ENCODE measurements around the gene UCHL5.

UCHL5 gene

GRCh38 chr1:192974701-192975100, 84.5 kb downstream of the UCHL5 start:
- H3K27ac ChIP-seq (ENCODE audit: low read length) = no peak overlapping the region
- H4K20me1 ChIP-seq (ENCODE audit: insufficient read depth, low read length) = no peaks in the 10 kb centered on the region
- H3K9me3 ChIP-seq (ENCODE audit: insufficient read depth, low read length) = no peaks in the 10 kb centered on the region
- no peak for TF ChIP-seq CTCF (IDR thresholded peaks at IDR 0.05; ENCODE audit: low read depth, low read length)
- TF ChIP-seq EZH2phosphoT487 (IDR thresholded peaks at IDR 0.05; ENCODE audit: low read depth) = no peak
- H3K4me1 ChIP-seq (ENCODE audit: low read length) = no peaks in the 10 kb centered on the region
- H3K36me3 ChIP-seq (replicated peaks; ENCODE audit: low read depth, low read length) = no peaks in the 10 kb centered on the region
- no peaks in the 10 kb centered on the region for H3K79me2 ChIP-seq (ENCODE audit: low read length)
- no peaks in the 10 kb centered on the region for H3K27me3 ChIP-seq (ENCODE audit: low read depth, low read length)
- no peak overlapping the region for H3K4me2 ChIP-seq (ENCODE audit: low read length)
- no peak overlapping the region for H2AFZ ChIP-seq (ENCODE audit: low read depth, low read length)
- H3K4me3 ChIP-seq (ENCODE audit: low read length) = no peak overlapping the region
- H3K9ac ChIP-seq (ENCODE audit: low read length) = no peak overlapping the region

GRCh38 chr1:192973988-192974387, 85.2 kb downstream of the UCHL5 start:
- H3K9me3 ChIP-seq (ENCODE audit: insufficient read depth, low read length) = no peaks in the 10 kb centered on the region
- no peak overlapping the region for H3K4me3 ChIP-seq (ENCODE audit: low read length)
- H3K27me3 ChIP-seq (ENCODE audit: low read depth, low read length) = no peaks in the 10 kb centered on the region
- H3K27ac ChIP-seq (ENCODE audit: low read length) = no peak overlapping the region
- TF ChIP-seq EZH2phosphoT487 (IDR thresholded peaks at IDR 0.05; ENCODE audit: low read depth) (no peak), CTCF (IDR thresholded peaks at IDR 0.05; ENCODE audit: low read depth, low read length) (no peak)
- H3K4me1 ChIP-seq (ENCODE audit: low read length) = no peaks in the 10 kb centered on the region
- H3K9ac ChIP-seq (ENCODE audit: low read length) = no peak overlapping the region
- H3K36me3 ChIP-seq (replicated peaks; ENCODE audit: low read depth, low read length) = no peaks in the 10 kb centered on the region
- no peaks in the 10 kb centered on the region for H3K79me2 ChIP-seq (ENCODE audit: low read length)
- no peaks in the 10 kb centered on the region for H4K20me1 ChIP-seq (ENCODE audit: insufficient read depth, low read length)
- H3K4me2 ChIP-seq (ENCODE audit: low read length) = no peak overlapping the region
- H2AFZ ChIP-seq (ENCODE audit: low read depth, low read length) = no peak overlapping the region

- Histone ChIP-seq H3K27ac (ENCODE audit: low read length) (no peak overlapping the region), H3K36me3 (replicated peaks; ENCODE audit: low read depth, low read length) (no peaks in the 10 kb centered on the region), H3K27me3 (ENCODE audit: low read depth, low read length) (no peaks in the 10 kb centered on the region), H3K79me2 (ENCODE audit: low read length) (no peaks in the 10 kb centered on the region), H3K4me1 (ENCODE audit: low read length) (no peaks in the 10 kb centered on the region), H3K4me3 (ENCODE audit: low read length) (no peak overlapping the region), H3K9me3 (ENCODE audit: insufficient read depth, low read length) (no peaks in the 10 kb centered on the region), H3K4me2 (ENCODE audit: low read length) (no peak overlapping the region), H4K20me1 (ENCODE audit: insufficient read depth, low read length) (no peaks in the 10 kb centered on the region), H2AFZ (ENCODE audit: low read depth, low read length) (no peak overlapping the region), H3K9ac (ENCODE audit: low read length) (no peak overlapping the region)
- TF ChIP-seq CTCF (IDR thresholded peaks at IDR 0.05; ENCODE audit: low read depth, low read length) (no peak), EZH2phosphoT487 (IDR thresholded peaks at IDR 0.05; ENCODE audit: low read depth) (no peak)
Measured at GRCh38 chr1:192973202-192973601, 86.0 kb downstream of the UCHL5 start.

- no peaks in the 10 kb centered on the region for H3K9me3 ChIP-seq (ENCODE audit: insufficient read depth, low read length)
- no peaks in the 10 kb centered on the region for H4K20me1 ChIP-seq (ENCODE audit: insufficient read depth, low read length)
- no peaks in the 10 kb centered on the region for H3K79me2 ChIP-seq (ENCODE audit: low read length)
- H3K27me3 ChIP-seq (ENCODE audit: low read depth, low read length) = no peaks in the 10 kb centered on the region
- H3K4me1 ChIP-seq (ENCODE audit: low read length) = no peaks in the 10 kb centered on the region
- TF ChIP-seq EZH2phosphoT487 (IDR thresholded peaks at IDR 0.05; ENCODE audit: low read depth) (no peak), CTCF (IDR thresholded peaks at IDR 0.05; ENCODE audit: low read depth, low read length) (no peak)
- no peaks in the 10 kb centered on the region for H3K36me3 ChIP-seq (replicated peaks; ENCODE audit: low read depth, low read length)
- no peak overlapping the region for H3K4me2 ChIP-seq (ENCODE audit: low read length)
- no peak overlapping the region for H3K4me3 ChIP-seq (ENCODE audit: low read length)
- no peak overlapping the region for H3K9ac ChIP-seq (ENCODE audit: low read length)
- H2AFZ ChIP-seq (ENCODE audit: low read depth, low read length) = no peak overlapping the region
- H3K27ac ChIP-seq (ENCODE audit: low read length) = no peak overlapping the region
Measured at GRCh38 chr1:192969091-192969490, 90.1 kb downstream of the UCHL5 start.

Data from OCI-LY3 (cell line).